ENCODE measurements around the gene IL1A. TPM values are rescaled to one million over a fixed set of nuclear protein-coding genes. Genes with fewer than 3 reads are reported as not detected.

IL1A gene
- total RNA-seq, 2 donors from 2014 or later = 0.25 to 12.3 TPM

GRCh38 chr2:112827009-112827408 lies 42.7 kb upstream of the IL1A start:
- no peak for DNase-seq (ENCODE audit: low spot score)
- Mint-ChIP-seq H3K27me3 (peaks cover 6 to 13% of the 10 kb centered on the region in 2 donors), H3K27ac (peak overlapping the region in 1 of 2 donors; percentile 32), H3K9me3 (peaks cover 7% of the 10 kb centered on the region), H3K4me1 (ENCODE audit: low read depth in 2 of 2) (peaks cover 52 to 62% of the 10 kb centered on the region in 2 donors), H3K36me3 (no peaks in the 10 kb centered on the region), H3K4me3 (no peak overlapping the region)
- ATAC-seq = no peak

- Mint-ChIP-seq H3K27me3 (peaks cover 3 to 13% of the 10 kb centered on the region in 2 donors), H3K4me3 (no peak overlapping the region), H3K36me3 (no peaks in the 10 kb centered on the region), H3K27ac (peak overlapping the region in 1 of 2 donors; percentile 94), H3K4me1 (ENCODE audit: low read depth in 2 of 2) (peaks cover 58 to 68% of the 10 kb centered on the region in 2 donors), H3K9me3 (peaks cover 3% of the 10 kb centered on the region)
- no peak for DNase-seq (ENCODE audit: low spot score)
- ATAC-seq = no peak
Observed at GRCh38 chr2:112825706-112826105, 41.4 kb upstream of the IL1A start.

DNA sequence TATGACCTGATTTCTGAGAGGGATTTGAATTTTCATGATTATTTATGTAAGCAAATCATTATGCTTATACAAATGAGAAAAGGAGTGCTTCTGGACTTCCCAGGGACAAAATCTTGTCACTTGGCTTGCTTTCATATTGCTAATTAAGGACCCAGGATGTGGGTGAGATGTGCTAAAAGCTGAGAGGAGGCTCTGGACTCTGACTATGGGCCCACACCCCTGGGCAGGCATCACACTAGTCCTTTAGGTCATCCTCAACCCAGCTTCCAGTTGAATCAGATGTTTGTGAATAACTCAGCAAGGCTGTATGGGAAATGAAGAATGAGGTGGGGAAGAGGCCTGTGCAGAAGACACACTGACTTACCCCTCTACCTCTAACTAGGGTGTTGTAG lies 40.4 kb upstream of the IL1A start:
- H3K9me3 Mint-ChIP-seq = peaks cover 3% of the 10 kb centered on the region
- H3K27me3 Mint-ChIP-seq = peaks cover 3 to 13% of the 10 kb centered on the region in 2 donors
- peak overlapping the region; percentile 61 for H3K4me3 Mint-ChIP-seq
- peak overlapping the region; percentile 87 to 94 for H3K27ac Mint-ChIP-seq
- ATAC-seq (peak; percentile 46 to 64), DNase-seq (ENCODE audit: low spot score) (peak; percentile 63)
- H3K36me3 Mint-ChIP-seq = no peaks in the 10 kb centered on the region
- peaks cover 67 to 68% of the 10 kb centered on the region in 2 donors for H3K4me1 Mint-ChIP-seq (ENCODE audit: low read depth in 2 of 2)

GRCh38 chr2:112821682-112822081 lies 37.4 kb upstream of the IL1A start:
- peaks cover 50 to 57% of the 10 kb centered on the region in 2 donors for H3K4me1 Mint-ChIP-seq (ENCODE audit: low read depth in 2 of 2)
- peak overlapping the region; percentile 57 to 87 for H3K27ac Mint-ChIP-seq
- H3K4me3 Mint-ChIP-seq = peak overlapping the region; percentile 66
- peaks cover 3% of the 10 kb centered on the region for H3K9me3 Mint-ChIP-seq
- ATAC-seq (peak; percentile 75 to 80), DNase-seq (ENCODE audit: low spot score) (peak; percentile 71)
- H3K36me3 Mint-ChIP-seq = no peaks in the 10 kb centered on the region
- no peaks in the 10 kb centered on the region for H3K27me3 Mint-ChIP-seq

GRCh38 chr2:112821142-112821541 lies 36.8 kb upstream of the IL1A start:
- Mint-ChIP-seq H3K27me3 (no peaks in the 10 kb centered on the region), H3K36me3 (no peaks in the 10 kb centered on the region), H3K4me3 (peak overlapping the region; percentile 66), H3K9me3 (peaks cover 3% of the 10 kb centered on the region), H3K4me1 (ENCODE audit: low read depth in 2 of 2) (peaks cover 49 to 57% of the 10 kb centered on the region in 2 donors), H3K27ac (peak overlapping the region; percentile 57 to 87)
- peak; percentile 94 to 95 for ATAC-seq
- peak; percentile 72 for DNase-seq (ENCODE audit: low spot score)

DNA sequence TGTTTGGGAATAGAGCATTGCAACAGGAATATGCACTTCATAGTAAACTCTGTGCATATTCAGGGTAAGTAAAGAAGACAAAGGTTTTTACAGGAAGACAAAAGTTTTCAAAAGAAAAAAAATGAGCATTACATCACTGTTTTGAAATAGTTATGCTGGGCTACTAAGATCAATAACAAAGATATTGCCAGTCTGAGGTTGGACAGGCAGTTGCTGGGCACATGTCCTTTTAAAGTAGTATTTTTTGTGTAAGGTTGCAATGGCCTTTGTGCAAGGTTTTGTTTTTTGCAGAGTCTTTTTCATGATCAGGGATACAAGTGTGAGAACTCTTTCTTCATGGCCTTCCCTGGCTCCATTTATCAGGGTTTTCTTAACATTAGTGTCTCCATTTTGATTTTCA lies 36.0 kb upstream of the IL1A start:
- no peaks in the 10 kb centered on the region for H3K27me3 Mint-ChIP-seq
- DNase-seq (ENCODE audit: low spot score) (no peak), ATAC-seq (no peak)
- peaks cover 3% of the 10 kb centered on the region for H3K9me3 Mint-ChIP-seq
- no peak overlapping the region for H3K27ac Mint-ChIP-seq
- H3K4me3 Mint-ChIP-seq = no peak overlapping the region
- H3K36me3 Mint-ChIP-seq = no peaks in the 10 kb centered on the region
- H3K4me1 Mint-ChIP-seq (ENCODE audit: low read depth in 2 of 2) = peaks cover 43 to 50% of the 10 kb centered on the region in 2 donors

DNA sequence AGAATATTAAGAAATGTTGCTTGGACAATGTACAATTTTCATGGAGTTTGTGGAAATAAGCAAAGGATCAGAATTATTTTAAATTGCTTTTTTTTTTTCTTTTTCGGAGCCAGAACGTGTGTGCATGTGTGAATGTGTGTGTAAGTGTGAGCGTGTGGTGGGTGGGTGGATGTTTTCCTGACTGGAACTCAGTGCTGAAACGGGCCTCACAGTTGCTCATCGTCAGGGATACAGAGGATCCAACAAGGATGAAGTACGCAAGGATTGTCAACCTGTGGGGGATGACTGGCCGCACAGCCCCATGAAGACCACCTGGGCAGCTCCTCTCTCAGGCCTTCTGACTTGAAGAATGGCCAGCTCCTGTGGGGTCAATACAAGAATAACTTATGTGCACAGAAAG lies 34.8 kb upstream of the IL1A start:
- DNase-seq (ENCODE audit: low spot score) = no peak
- no peak for ATAC-seq
- Mint-ChIP-seq H3K9me3 (peaks cover 3% of the 10 kb centered on the region), H3K4me1 (ENCODE audit: low read depth in 2 of 2) (peaks cover 34 to 38% of the 10 kb centered on the region in 2 donors), H3K4me3 (no peak overlapping the region), H3K27me3 (no peaks in the 10 kb centered on the region), H3K27ac (peak overlapping the region in 1 of 2 donors; percentile 59), H3K36me3 (no peaks in the 10 kb centered on the region)

DNA sequence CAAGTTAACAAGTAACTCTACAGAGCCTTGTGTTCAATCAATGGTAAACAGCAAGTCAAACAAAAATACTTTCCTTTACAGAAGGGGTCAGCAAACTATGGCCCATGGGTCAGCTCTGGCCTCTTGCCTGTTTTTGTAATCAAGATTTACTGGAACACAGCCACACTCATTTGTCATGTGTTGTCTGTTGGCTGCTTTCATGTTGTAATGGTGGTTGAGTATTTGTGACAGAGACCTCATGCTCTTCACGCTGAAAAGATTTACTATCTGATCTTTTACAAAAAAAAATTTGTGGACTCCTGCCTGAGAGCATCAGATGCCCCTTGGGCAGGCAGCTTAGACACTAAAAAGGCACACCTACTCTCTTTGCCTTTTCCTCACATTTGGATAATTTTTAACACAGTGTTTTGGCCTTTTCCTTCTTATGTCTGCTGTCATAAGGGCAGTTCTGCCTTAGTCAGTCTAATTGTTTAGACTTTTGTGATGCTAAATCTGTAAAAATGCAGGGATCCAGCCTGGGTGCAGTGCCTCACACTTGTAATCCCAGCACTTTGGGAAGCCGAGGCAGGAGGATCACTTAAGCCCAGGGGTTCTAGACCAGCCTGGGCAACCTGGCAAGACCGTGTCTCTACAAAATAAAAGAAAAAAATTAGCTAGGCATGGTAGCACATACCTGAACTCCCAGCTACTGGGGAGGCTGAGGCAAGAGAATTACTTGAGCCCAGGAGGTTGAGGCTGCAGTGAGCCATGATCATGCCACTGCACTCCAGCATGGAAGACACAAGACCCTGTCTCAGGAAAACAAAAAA lies 34.0 kb upstream of the IL1A start:
- Mint-ChIP-seq H3K27me3 (no peaks in the 10 kb centered on the region), H3K27ac (peak overlapping the region in 1 of 2 donors; percentile 59), H3K4me3 (no peak overlapping the region), H3K36me3 (no peaks in the 10 kb centered on the region), H3K4me1 (ENCODE audit: low read depth in 2 of 2) (peaks cover 30 to 35% of the 10 kb centered on the region in 2 donors), H3K9me3 (peaks cover 3% of the 10 kb centered on the region)
- DNase-seq (ENCODE audit: low spot score) (no peak), ATAC-seq (no peak)

DNA sequence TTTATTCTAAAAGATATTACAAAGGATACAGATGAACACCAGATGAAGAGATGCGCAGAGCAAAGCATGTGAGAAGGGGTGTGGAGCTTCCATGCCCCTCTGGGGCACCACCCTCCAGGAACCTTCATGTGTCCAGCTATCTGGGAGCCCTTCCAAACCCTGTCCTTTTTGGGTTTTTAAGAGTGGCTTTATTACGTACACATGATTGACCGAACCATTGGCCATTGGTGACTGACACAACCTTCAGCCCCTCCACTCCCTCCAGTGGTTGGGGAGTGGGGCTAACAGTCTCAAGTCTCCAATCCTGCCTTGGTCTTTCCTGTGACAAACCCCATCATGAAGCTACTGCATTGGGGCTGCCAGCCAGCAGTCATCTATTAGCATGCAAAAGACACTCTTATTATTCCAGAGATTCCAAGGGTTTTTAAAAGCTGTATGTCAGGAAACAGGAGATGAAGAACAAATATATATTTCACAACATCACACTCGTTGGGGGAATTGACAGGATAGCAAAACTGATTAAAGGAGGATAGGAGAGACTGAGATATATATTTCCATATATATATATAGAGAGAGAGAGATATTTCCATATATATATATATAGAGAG lies 32.9 kb upstream of the IL1A start:
- no peaks in the 10 kb centered on the region for H3K36me3 Mint-ChIP-seq
- ATAC-seq (no peak), DNase-seq (ENCODE audit: low spot score) (no peak)
- peaks cover 31 to 34% of the 10 kb centered on the region in 2 donors for H3K4me1 Mint-ChIP-seq (ENCODE audit: low read depth in 2 of 2)
- H3K27me3 Mint-ChIP-seq = no peaks in the 10 kb centered on the region
- no peaks in the 10 kb centered on the region for H3K9me3 Mint-ChIP-seq
- peak overlapping the region in 1 of 2 donors; percentile 23 for H3K27ac Mint-ChIP-seq
- no peak overlapping the region for H3K4me3 Mint-ChIP-seq

GRCh38 chr2:112814278-112814677 lies 30.0 kb upstream of the IL1A start:
- H3K9me3 Mint-ChIP-seq = peaks cover 3% of the 10 kb centered on the region
- no peak for ATAC-seq
- no peak overlapping the region for H3K4me3 Mint-ChIP-seq
- H3K27me3 Mint-ChIP-seq = no peaks in the 10 kb centered on the region
- H3K36me3 Mint-ChIP-seq = no peaks in the 10 kb centered on the region
- peaks cover 16 to 27% of the 10 kb centered on the region in 2 donors for H3K4me1 Mint-ChIP-seq (ENCODE audit: low read depth in 2 of 2)
- DNase-seq (ENCODE audit: low spot score) = no peak
- H3K27ac Mint-ChIP-seq = no peak overlapping the region

GRCh38 chr2:112813280-112813966 lies 29.1 kb upstream of the IL1A start:
- peaks cover 16 to 31% of the 10 kb centered on the region in 2 donors for H3K4me1 Mint-ChIP-seq (ENCODE audit: low read depth in 2 of 2)
- no peak for DNase-seq (ENCODE audit: low spot score)
- ATAC-seq = no peak
- no peaks in the 10 kb centered on the region for H3K27me3 Mint-ChIP-seq
- H3K9me3 Mint-ChIP-seq = peaks cover 3% of the 10 kb centered on the region
- H3K27ac Mint-ChIP-seq = peak overlapping the region in 1 of 2 donors; percentile 85
- H3K36me3 Mint-ChIP-seq = no peaks in the 10 kb centered on the region
- H3K4me3 Mint-ChIP-seq = no peak overlapping the region

GRCh38 chr2:112812318-112813267 lies 28.3 kb upstream of the IL1A start:
- Mint-ChIP-seq H3K27ac (peak overlapping the region; percentile 6 to 85), H3K4me1 (ENCODE audit: low read depth in 2 of 2) (peaks cover 16 to 33% of the 10 kb centered on the region in 2 donors), H3K36me3 (peaks cover 4% of the 10 kb centered on the region), H3K27me3 (no peaks in the 10 kb centered on the region), H3K4me3 (no peak overlapping the region), H3K9me3 (peaks cover 3% of the 10 kb centered on the region)
- ATAC-seq (no peak), DNase-seq (ENCODE audit: low spot score) (no peak)

- peak overlapping the region; percentile 6 to 85 for H3K27ac Mint-ChIP-seq
- peaks cover 9% of the 10 kb centered on the region for H3K36me3 Mint-ChIP-seq
- no peaks in the 10 kb centered on the region for H3K27me3 Mint-ChIP-seq
- no peak overlapping the region for H3K4me3 Mint-ChIP-seq
- H3K9me3 Mint-ChIP-seq = peaks cover 3% of the 10 kb centered on the region
- peak; percentile 33 to 75 for ATAC-seq
- no peak for DNase-seq (ENCODE audit: low spot score)
- H3K4me1 Mint-ChIP-seq (ENCODE audit: low read depth in 2 of 2) = peaks cover 17 to 38% of the 10 kb centered on the region in 2 donors
Observed at GRCh38 chr2:112811841-112812306, 27.6 kb upstream of the IL1A start.
